PC-9 (cell line): ENCODE measurements around the gene TNFRSF8. TPM values are rescaled to one million over a fixed set of nuclear protein-coding genes. Genes with fewer than 3 reads are reported as not detected.

ENCODE experiments used
- BruUV-seq: library from RNA; stranded (reverse); fragments of 400-500 nt; replicated peaks from 2 replicates; lab custom pipeline; 2021; lab: Mats Ljungman, UMichigan
- CTCF ChIA-PET: fragments of 300-600 bp; sonication (Branson Sonifier 250); formaldehyde crosslinking; loops from one replicate; lab custom pipeline; 2022; ENCODE audit warnings: antibody characterized with exemption; lab: Charles Lee
- POLR2A ChIA-PET: fragments of 300-600 bp; sonication (Branson Sonifier 250); formaldehyde crosslinking; loops from one replicate; lab custom pipeline; 2022; ENCODE audit warnings: antibody characterized with exemption; ENCODE audit not compliant: unreplicated experiment; lab: Charles Lee
- DNase-seq, 2 experiments: peaks; one replicate each; pipeline versions ENCODE4 v3.0.0 to v3.0.0-alpha.2; 2015 to 2022; ENCODE audit warnings: mixed read lengths in 1 of 2
- H2AFZ ChIP-seq: fragments of 200-600 bp; sonication (generic); 2 replicates; pipeline ENCODE4 v1.8.1; 2017; ENCODE audit warnings: antibody characterized with exemption
- H3F3A ChIP-seq: fragments of 200-600 bp; sonication (generic); 2 replicates; pipeline ENCODE4 v1.8.1; 2017; ENCODE audit warnings: antibody characterized with exemption, mild to moderate bottlenecking, low read depth; ENCODE audit not compliant: insufficient read depth
- H3K27ac ChIP-seq: fragments of 200-600 bp; sonication (generic); 2 replicates; pipeline ENCODE4 v1.6.1; 2016; ENCODE audit warnings: mixed run types
- H3K27me3 ChIP-seq: fragments of 200-600 bp; sonication (generic); 2 replicates; pipeline ENCODE4 v1.6.1; 2016; ENCODE audit warnings: low read depth, mixed run types; ENCODE audit not compliant: insufficient read depth
- H3K36me3 ChIP-seq: fragments of 200-600 bp; sonication (generic); 2 replicates; pipeline ENCODE4 v1.6.1; 2016; ENCODE audit warnings: low read depth, mixed run types
- H3K4me1 ChIP-seq: fragments of 200-600 bp; sonication (generic); replicated peaks from 2 replicates; pipeline ENCODE4 v1.6.1; 2016; ENCODE audit warnings: mixed run types; ENCODE audit not compliant: insufficient read depth
- H3K4me2 ChIP-seq: fragments of 200-600 bp; sonication (generic); 2 replicates; pipeline ENCODE4 v1.6.1; 2017; ENCODE audit warnings: mixed run types
- H3K4me3 ChIP-seq: fragments of 200-600 bp; sonication (generic); 2 replicates; pipeline ENCODE4 v1.6.1; 2016; ENCODE audit warnings: mixed run types
- H3K79me2 ChIP-seq: fragments of 200-600 bp; sonication (generic); 2 replicates; pipeline ENCODE4 v1.6.1; 2017; ENCODE audit warnings: low read depth, mixed run types
- H3K9me2 ChIP-seq: fragments of 200-600 bp; sonication (generic); 2 replicates; pipeline ENCODE4 v1.8.1; 2017; ENCODE audit warnings: mild to moderate bottlenecking; ENCODE audit not compliant: insufficient read depth
- H3K9me3 ChIP-seq: fragments of 200-600 bp; sonication (generic); 2 replicates; pipeline ENCODE4 v1.8.1; 2016; ENCODE audit warnings: low read depth; ENCODE audit not compliant: insufficient read depth
- H4K20me1 ChIP-seq: fragments of 200-600 bp; sonication (generic); 2 replicates; pipeline ENCODE4 v1.8.1; 2017; ENCODE audit not compliant: insufficient read depth
- CTCF ChIP-seq: fragments of 200-600 bp; sonication (generic); conservative IDR thresholded peaks from 2 replicates; pipeline ENCODE4 v1.6.1; 2017; ENCODE audit warnings: mixed run types, antibody characterized with exemption, mild to moderate bottlenecking, moderate library complexity
- EZH2 ChIP-seq: fragments of 200-600 bp; sonication (generic); IDR thresholded peaks from 2 replicates; pipeline ENCODE4 v1.8.0; 2017; ENCODE audit warnings: antibody characterized with exemption, low read depth
- intact Hi-C: fragments of 100-400 bp; cut with micrococcal nuclease; formaldehyde crosslinking; loops from one replicate; pipeline ENCODE4 v1.10.0; 2022; ENCODE audit not compliant: unreplicated experiment
- total RNA-seq: library from RNA; stranded (reverse); gene quantifications from 2 replicates; pipeline ENCODE4 v1.2.3, GENCODE V29; 2021

Gene TNFRSF8
- total RNA-seq, 1 experiment from 2014 or later = not detected

GRCh38 chr1:12126781-12127180, 63.7 kb downstream of the TNFRSF8 start:
- intact Hi-C loops = no loop called here
- H3K9me2 ChIP-seq = no peaks in the 10 kb centered on the region
- H3K27me3 ChIP-seq = no peaks in the 10 kb centered on the region
- H2AFZ ChIP-seq = no peak overlapping the region
- no peaks in the 10 kb centered on the region for H3K9me3 ChIP-seq
- DNase-seq = no peak
- H3K4me3 ChIP-seq = no peak overlapping the region
- no peaks in the 10 kb centered on the region for H3K79me2 ChIP-seq
- BruUV-seq = no TSS peak
- H3K27ac ChIP-seq = no peak overlapping the region
- peaks cover 7% of the 10 kb centered on the region for H3F3A ChIP-seq
- H3K36me3 ChIP-seq = no peaks in the 10 kb centered on the region
- TF ChIP-seq CTCF = no peak
- no peak for TF ChIP-seq EZH2
- POLR2A ChIA-PET = no interaction called here
- CTCF ChIA-PET = no interaction called here
- H3K4me1 ChIP-seq = peaks cover 6% of the 10 kb centered on the region
- no peaks in the 10 kb centered on the region for H4K20me1 ChIP-seq
- no peak overlapping the region for H3K4me2 ChIP-seq

GRCh38 chr1:12127206-12127810, 64.2 kb downstream of the TNFRSF8 start:
- no peak overlapping the region for H2AFZ ChIP-seq
- no peaks in the 10 kb centered on the region for H3K79me2 ChIP-seq
- ChIA-PET CTCF (no interaction called here), POLR2A (no interaction called here)
- H3K9me2 ChIP-seq = no peaks in the 10 kb centered on the region
- TF ChIP-seq EZH2 (no peak), CTCF (no peak)
- no peaks in the 10 kb centered on the region for H4K20me1 ChIP-seq
- H3K9me3 ChIP-seq = no peaks in the 10 kb centered on the region
- no peaks in the 10 kb centered on the region for H3K27me3 ChIP-seq
- H3K36me3 ChIP-seq = no peaks in the 10 kb centered on the region
- H3K27ac ChIP-seq = no peak overlapping the region
- no TSS peak for BruUV-seq
- intact Hi-C loops = no loop called here
- H3K4me1 ChIP-seq = peaks cover 8% of the 10 kb centered on the region
- H3K4me2 ChIP-seq = no peak overlapping the region
- H3F3A ChIP-seq = peaks cover 10% of the 10 kb centered on the region
- H3K4me3 ChIP-seq = no peak overlapping the region
- DNase-seq = no peak

GRCh38 chr1:12128120-12128519, 65.0 kb downstream of the TNFRSF8 start:
- ChIA-PET CTCF (no interaction called here), POLR2A (no interaction called here)
- Histone ChIP-seq H4K20me1 (no peaks in the 10 kb centered on the region), H3K27ac (no peak overlapping the region), H3K4me2 (no peak overlapping the region), H3K9me2 (no peaks in the 10 kb centered on the region), H3K27me3 (no peaks in the 10 kb centered on the region), H3F3A (peaks cover 17% of the 10 kb centered on the region), H2AFZ (no peak overlapping the region), H3K9me3 (no peaks in the 10 kb centered on the region), H3K36me3 (no peaks in the 10 kb centered on the region), H3K79me2 (no peaks in the 10 kb centered on the region), H3K4me1 (peaks cover 15% of the 10 kb centered on the region), H3K4me3 (no peak overlapping the region)
- BruUV-seq = no TSS peak
- intact Hi-C loops = no loop called here
- TF ChIP-seq CTCF (no peak), EZH2 (no peak)
- no peak for DNase-seq
